ENCODE measurements around the gene DSTN.

DSTN gene

GRCh38 chr20:17538517-17539170, 31.2 kb upstream of the DSTN start:
- H3K27me3 ChIP-seq (ENCODE audit: insufficient read depth, low read length), result no peaks in the 10 kb centered on the region
- no peak overlapping the region for H3K27ac ChIP-seq (ENCODE audit: low read depth, low read length, poor library complexity, severe bottlenecking)
- H3K9me2 ChIP-seq (ENCODE audit: low read depth, low read length), result no peaks in the 10 kb centered on the region
- H3K4me1 ChIP-seq (ENCODE audit: insufficient read depth, low read length, severe bottlenecking), result peaks cover 1% of the 10 kb centered on the region
- H3K4me2 ChIP-seq (ENCODE audit: low read length), result no peak overlapping the region
- H3K4me3 ChIP-seq (ENCODE audit: low read depth, low read length, poor library complexity, severe bottlenecking), result no peak overlapping the region
- no peaks in the 10 kb centered on the region for H3F3A ChIP-seq (ENCODE audit: insufficient read depth, low read length)
- no peak for TF ChIP-seq EZH2 (IDR thresholded peaks at IDR 0.05; ENCODE audit: borderline replicate concordance, low read length)
- no peak for TF ChIP-seq CTCF (IDR thresholded peaks at IDR 0.05; ENCODE audit: low read length)
- H4K20me1 ChIP-seq (ENCODE audit: insufficient read depth, low read length), result no peaks in the 10 kb centered on the region
- H3K9me3 ChIP-seq (ENCODE audit: low read length), result no peaks in the 10 kb centered on the region
- no peaks in the 10 kb centered on the region for H3K79me2 ChIP-seq (ENCODE audit: insufficient read depth, low read length)
- no peak overlapping the region for H2AFZ ChIP-seq (ENCODE audit: low read length)
- no peak overlapping the region for H3K9ac ChIP-seq (ENCODE audit: low read length)
- H3K36me3 ChIP-seq (ENCODE audit: insufficient read depth, low read length), result no peaks in the 10 kb centered on the region

GRCh38 chr20:17541596-17541995, 28.3 kb upstream of the DSTN start:
- Histone ChIP-seq H3K4me1 (ENCODE audit: insufficient read depth, low read length, severe bottlenecking) (no peaks in the 10 kb centered on the region), H3K36me3 (ENCODE audit: insufficient read depth, low read length) (no peaks in the 10 kb centered on the region), H3K79me2 (ENCODE audit: insufficient read depth, low read length) (no peaks in the 10 kb centered on the region), H4K20me1 (ENCODE audit: insufficient read depth, low read length) (no peaks in the 10 kb centered on the region), H3K9me2 (ENCODE audit: low read depth, low read length) (no peaks in the 10 kb centered on the region), H3K9ac (ENCODE audit: low read length) (no peak overlapping the region), H3K4me2 (ENCODE audit: low read length) (no peak overlapping the region), H3K9me3 (ENCODE audit: low read length) (no peaks in the 10 kb centered on the region), H2AFZ (ENCODE audit: low read length) (no peak overlapping the region), H3K27me3 (ENCODE audit: insufficient read depth, low read length) (no peaks in the 10 kb centered on the region), H3K27ac (ENCODE audit: low read depth, low read length, poor library complexity, severe bottlenecking) (no peak overlapping the region), H3F3A (ENCODE audit: insufficient read depth, low read length) (no peaks in the 10 kb centered on the region), H3K4me3 (ENCODE audit: low read depth, low read length, poor library complexity, severe bottlenecking) (no peak overlapping the region)
- TF ChIP-seq EZH2 (IDR thresholded peaks at IDR 0.05; ENCODE audit: borderline replicate concordance, low read length) (no peak), CTCF (IDR thresholded peaks at IDR 0.05; ENCODE audit: low read length) (no peak)

- Histone ChIP-seq H3K9me3 (ENCODE audit: low read length) (no peaks in the 10 kb centered on the region), H3K27ac (ENCODE audit: low read depth, low read length, poor library complexity, severe bottlenecking) (no peak overlapping the region), H3K79me2 (ENCODE audit: insufficient read depth, low read length) (no peaks in the 10 kb centered on the region), H3K4me2 (ENCODE audit: low read length) (no peak overlapping the region), H3K4me1 (ENCODE audit: insufficient read depth, low read length, severe bottlenecking) (no peaks in the 10 kb centered on the region), H3K4me3 (ENCODE audit: low read depth, low read length, poor library complexity, severe bottlenecking) (no peak overlapping the region), H4K20me1 (ENCODE audit: insufficient read depth, low read length) (no peaks in the 10 kb centered on the region), H3K36me3 (ENCODE audit: insufficient read depth, low read length) (no peaks in the 10 kb centered on the region), H3F3A (ENCODE audit: insufficient read depth, low read length) (no peaks in the 10 kb centered on the region), H3K9ac (ENCODE audit: low read length) (no peak overlapping the region), H3K9me2 (ENCODE audit: low read depth, low read length) (no peaks in the 10 kb centered on the region), H3K27me3 (ENCODE audit: insufficient read depth, low read length) (no peaks in the 10 kb centered on the region), H2AFZ (ENCODE audit: low read length) (no peak overlapping the region)
- TF ChIP-seq CTCF (IDR thresholded peaks at IDR 0.05; ENCODE audit: low read length), result no peak
- no peak for TF ChIP-seq EZH2 (IDR thresholded peaks at IDR 0.05; ENCODE audit: borderline replicate concordance, low read length)
These were observed 27.9 kb upstream of the DSTN start for GRCh38 chr20:17541996-17542395.
